Activated T-helper 1 cell treated with anti-CD3 and anti-CD28 coated beads, Interleukin-2, amount 50 U/mL, for 16 hours (primary cell): Measurements from ENCODE around the gene CCNY.
"Not testable (repeated sequence)": the region's sequence is repeated elsewhere in the genome, so short reads cannot be mapped to it uniquely, and the experiment has no call there.

ENCODE experiments used
- DNase-seq, 2 donors: peaks; one replicate each; pipeline ENCODE4 v3.0.0-alpha.2; 2020; ENCODE audit warnings: low read depth in 1 of 2, low spot score in 1 of 2

Gene CCNY

DNA sequence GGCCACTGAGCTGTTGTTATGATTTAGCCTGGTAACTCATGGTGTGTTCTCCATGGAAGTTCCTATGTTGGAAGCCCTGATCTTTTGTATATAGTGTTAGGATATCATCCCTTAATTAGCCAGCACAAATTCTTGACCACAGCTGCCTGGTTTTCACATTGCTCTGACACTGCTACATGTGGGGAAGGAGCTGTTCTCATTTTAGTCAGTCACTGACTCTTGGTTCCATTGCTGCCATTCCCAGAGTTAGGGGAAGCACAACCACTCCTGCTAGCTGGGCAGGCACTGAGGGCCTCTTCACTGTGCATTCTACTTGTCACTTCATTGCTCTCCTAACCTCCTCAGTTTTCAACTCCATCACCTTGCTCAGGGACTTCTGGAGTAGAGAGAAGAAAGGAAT, 170.4 kb downstream of the CCNY start:
- DNase-seq, result no peak

DNA sequence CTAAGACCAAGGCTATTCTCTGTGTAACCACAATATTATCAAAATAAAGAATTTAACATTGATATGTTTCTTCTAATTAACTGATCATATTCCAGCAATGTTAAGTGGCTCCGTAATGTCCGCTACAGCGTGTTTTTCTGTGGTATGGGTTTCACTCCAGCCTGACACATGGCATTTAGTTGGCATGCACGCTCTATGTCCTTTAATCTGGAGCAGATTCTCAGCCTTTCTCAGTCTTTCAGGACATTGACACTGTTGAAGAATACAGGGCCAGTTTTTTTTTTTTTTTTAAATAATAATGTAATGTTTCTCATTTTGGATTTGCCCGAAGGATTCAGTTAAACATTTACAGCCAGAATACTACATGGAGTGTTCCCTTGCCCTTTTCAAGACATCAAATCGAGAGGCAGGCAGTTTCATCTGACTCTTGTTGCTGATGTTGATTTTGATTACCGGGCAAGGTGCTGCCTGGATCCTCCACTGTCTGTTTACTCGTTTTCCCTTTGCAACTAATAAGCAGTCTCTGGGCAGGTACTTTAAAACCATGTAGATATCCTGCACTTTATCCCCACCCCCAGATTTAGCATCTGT, 171.3 kb downstream of the CCNY start:
- DNase-seq, result no peak

DNA sequence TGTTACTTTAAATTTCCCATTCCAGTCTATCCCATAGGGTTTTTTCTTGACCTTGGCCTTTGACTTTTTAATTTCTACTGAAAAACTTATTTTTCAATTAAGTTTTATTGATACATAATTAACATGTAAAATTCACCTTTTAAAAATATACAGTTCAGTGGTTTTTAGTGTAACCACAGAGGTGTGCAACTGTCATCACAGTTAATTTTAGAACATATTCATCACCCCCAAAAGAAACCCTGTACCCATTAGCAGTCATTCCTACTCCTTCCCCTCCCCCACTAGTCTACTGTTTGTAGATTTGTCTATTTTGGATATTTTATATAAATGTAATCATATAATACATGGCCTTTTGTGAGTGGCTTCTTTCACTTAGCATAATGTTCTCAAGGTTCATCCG, 172.3 kb downstream of the CCNY start:
- no peak for DNase-seq

GRCh38 chr10:35510891-35511290, 174.6 kb downstream of the CCNY start:
- DNase-seq, result no peak

DNA sequence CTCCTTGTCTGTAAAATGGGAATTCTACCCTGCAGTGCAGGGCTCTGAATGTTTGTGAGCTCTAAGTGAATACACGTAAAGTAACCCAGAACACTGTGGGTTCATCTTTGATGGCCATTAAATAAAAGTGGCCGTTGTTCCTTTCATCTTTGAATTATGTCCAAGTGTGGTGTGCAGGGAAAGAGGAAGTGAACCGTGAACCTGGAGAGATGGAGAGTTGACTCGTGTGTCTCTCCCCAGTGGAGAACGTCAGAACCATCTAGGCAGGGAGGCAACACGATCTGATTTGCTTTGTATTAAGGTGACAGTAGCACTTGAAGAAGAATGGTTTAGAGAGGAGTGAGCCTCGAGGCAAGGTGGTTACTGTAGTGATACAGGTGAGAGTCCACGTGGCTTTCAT, 175.3 kb downstream of the CCNY start:
- no peak for DNase-seq

GRCh38 chr10:35516102-35516670, 179.9 kb downstream of the CCNY start:
- DNase-seq, result no peak

- DNase-seq, result no peak
These were observed 181.3 kb downstream of the CCNY start for GRCh38 chr10:35517431-35518181.

DNA sequence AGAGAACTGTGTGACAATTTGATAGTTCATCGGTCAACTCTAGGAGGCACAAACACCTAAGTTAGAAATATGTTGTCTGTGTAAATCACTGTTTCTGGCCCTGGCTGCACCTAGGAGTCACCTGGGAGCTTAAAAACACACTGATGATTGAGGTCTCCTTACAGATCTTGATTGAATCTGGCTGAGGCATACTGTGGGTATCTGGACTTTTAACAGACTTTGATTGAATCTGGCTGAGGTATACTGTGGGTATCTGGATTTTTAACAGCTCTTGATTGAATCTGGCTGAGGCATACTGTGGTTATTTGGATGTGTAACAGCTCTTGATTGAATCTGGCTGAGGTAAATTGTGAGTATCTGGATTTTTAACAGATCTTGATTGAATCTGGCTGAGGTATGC, 181.9 kb downstream of the CCNY start:
- not testable (repeated sequence) for DNase-seq

DNA sequence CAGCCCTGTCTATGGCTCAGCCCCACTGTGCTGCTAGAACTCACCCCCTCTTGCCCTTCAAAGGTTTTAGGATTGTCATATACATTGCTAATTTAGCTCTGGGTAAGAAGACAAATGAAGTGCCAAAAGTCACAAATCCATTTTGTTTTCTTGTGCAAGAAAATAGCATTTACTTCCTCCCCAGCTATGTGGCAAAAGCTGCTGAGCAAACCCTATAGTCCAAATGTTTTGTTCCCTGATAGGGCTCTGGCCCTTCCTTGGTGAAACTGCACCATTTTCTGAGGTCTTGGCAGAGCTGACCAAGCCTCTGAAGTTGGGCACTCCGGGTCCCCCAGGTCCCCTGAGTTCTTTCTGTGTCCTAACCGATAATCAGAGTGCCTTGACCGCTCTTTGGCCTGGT, 184.7 kb downstream of the CCNY start:
- DNase-seq, result no peak

DNA sequence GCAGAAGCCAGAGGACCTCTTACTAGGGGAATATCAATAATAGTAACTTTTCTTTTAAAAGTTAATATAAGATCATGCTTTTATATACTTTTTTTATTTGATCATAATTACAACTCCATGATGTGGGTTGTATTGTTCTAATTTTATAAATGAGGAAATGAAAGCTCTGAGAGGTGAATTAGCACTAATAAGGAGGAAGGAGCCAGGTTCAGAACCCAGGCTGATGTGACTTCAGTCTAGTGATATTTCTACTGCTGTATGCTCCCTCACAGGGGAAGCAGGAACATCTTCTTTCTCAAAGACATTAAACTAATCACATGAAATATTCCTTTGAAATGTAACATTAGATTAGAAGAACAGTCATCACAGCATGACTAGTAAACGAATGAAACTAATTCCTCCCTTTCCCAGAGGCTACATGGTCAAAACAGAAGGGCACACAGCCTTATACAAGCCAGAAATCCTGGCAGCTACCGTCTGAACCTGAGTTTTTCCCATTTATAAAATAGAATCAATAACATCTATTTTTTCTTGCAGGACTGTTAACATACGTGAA, 187.4 kb downstream of the CCNY start:
- DNase-seq, result no peak

- no peak for DNase-seq
These were observed 190.4 kb downstream of the CCNY start for GRCh38 chr10:35526746-35527145.

DNA sequence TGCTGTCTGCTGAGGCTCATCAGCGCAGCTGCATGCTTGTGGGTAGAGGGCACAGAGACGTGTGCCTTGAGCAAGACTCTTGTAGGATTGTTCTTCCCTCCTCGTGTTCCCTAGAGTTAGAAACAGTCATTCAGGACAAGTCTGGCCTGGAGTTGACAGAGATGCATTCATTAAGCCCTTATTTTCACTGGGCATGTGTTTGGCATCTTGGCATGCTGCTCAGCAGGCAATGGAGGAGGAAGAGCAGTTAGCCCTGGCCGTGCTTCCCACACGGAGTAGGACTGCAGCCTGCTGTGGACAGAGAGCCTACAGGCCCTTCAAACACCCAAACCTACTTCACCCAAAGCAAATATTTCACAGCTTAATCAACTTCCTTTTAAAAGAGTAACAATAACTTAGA, 195.8 kb downstream of the CCNY start:
- no peak for DNase-seq

- DNase-seq, result no peak
These were observed 197.3 kb downstream of the CCNY start for GRCh38 chr10:35533565-35533964.

GRCh38 chr10:35535136-35535535, 198.8 kb downstream of the CCNY start:
- no peak for DNase-seq

- DNase-seq, result no peak
These were observed 200.5 kb downstream of the CCNY start for GRCh38 chr10:35536789-35537188.

DNA sequence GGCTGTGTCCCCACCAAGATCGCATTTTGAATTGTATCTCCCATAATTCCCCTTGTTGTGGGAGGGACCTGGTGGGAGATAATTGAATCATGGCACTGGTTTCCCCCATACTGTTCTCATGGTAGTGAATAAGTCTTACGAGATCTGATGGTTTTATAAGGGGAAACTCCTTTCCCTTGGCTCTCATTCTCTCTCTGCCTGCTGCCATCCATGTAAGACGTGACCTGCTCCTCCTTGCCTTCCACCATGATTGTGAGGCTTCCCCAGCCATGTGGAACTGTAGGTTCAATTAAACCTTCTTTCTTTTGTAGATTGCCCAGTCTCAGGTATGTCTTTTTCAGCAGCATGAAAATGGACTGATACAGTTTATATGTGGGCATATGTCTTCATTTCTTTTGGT, 201.6 kb downstream of the CCNY start:
- DNase-seq, result not testable (repeated sequence)

DNA sequence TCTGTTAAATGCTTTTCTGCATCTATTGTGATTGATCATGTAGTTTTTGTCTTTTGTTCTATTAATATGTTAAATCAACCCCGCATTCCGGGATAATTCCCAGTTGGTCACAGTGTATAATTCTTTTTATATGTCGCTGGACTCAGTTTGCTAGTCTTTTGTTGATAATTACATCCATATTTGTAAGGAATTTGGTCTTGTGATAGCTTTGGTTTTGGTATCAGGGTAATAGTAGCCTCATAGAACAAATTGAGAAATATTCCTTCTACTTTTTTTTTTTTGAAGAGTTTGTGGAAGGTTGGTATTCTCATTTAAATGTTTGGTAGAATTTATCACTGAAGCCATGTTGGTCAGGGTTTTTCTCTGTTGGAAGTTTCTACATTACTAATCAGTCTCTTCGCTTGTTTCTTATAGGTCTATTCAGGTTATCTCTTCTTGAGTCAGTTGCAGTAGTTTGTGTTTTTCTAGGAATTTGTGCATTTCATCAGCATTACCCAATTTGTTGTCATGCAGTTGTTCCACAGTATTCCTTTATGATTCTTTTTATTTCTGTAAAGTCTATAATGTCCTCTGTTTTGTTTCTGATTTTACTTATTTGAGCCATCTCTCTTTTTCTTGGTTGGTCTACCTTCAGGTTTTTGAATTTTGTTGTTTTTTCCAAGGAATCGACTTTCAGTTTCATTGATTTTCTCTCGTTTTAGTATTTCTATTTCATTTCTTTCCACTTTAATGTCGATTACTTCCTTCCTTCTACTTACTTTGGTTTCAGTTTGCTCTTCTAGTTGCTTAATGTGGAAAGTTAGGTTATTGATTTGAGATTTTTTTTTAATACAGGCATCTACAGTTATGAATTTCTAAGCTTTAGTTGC, 204.2 kb downstream of the CCNY start:
- no peak for DNase-seq

DNA sequence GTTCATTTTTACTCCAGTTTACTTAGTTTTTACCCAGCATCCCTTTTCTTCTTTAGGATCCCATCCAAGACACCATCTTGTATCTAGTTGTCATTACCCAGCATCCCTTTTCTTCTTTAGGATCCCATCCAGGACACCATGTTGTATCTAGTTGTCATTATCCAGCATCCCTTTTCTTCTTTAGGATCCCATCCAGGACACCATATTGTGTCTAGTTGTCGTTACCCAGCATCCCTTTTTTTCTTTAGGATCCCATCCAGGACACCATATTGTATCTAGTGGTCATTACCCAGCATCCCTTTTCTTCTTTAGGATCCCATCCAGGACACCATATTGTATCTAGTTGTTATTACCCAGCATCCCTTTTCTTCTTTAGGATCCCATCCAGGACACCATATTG, 205.4 kb downstream of the CCNY start:
- DNase-seq, result no peak

- DNase-seq, result no peak
These were observed 206.0 kb downstream of the CCNY start for GRCh38 chr10:35542303-35542702.

DNA sequence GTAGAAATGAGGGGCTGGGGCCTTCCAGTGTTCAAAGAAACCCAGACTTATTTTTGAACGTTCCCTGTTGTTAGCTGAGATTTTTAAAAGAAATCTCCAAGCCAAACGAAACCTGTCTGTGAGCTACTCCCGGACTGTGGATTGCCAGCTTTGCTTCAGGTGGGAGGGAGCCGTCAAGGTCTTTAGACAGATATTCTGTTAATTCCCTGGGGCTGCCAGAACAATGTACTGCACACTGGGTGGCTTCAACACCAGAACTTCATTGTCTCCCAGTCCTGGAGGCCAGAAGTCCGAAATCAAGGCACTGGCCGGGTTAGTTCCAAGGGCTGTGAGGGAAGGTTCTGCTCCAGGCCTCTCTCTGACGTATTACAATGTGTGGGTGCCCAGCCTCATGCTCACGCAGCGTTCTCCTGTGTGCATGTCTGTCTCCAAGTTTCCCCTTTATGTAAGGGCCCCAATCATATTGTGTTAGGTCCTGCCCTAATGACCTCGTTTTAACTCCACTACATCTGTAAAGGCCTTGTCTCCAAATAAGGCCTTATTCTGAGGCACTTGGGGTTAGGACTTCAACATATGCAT, 208.9 kb downstream of the CCNY start:
- no peak for DNase-seq
